GM12878 (cell line): ENCODE data around the gene HIVEP3. TPM values are rescaled to one million over a fixed set of nuclear protein-coding genes. Genes with fewer than 3 reads are reported as not detected.

Source experiments
- ATAC-seq: fragments of 200-7000 bp; cut with Tn5 transposase; 3 replicates; pipeline ENCODE4 v1.9.1; 2020; ENCODE audit warnings: mild to moderate bottlenecking, moderate library complexity
- BruUV-seq: library from RNA; stranded (reverse); fragments of 400-500 nt; replicated peaks from 2 replicates; lab custom pipeline; 2021; lab: Mats Ljungman, UMichigan
- CTCF ChIA-PET: fragments of 300-600 bp; sonication (Branson Sonifier 250); formaldehyde crosslinking; extraction: SDS; loops from one replicate; lab custom pipeline; 2021; ENCODE audit warnings: inconsistent platforms; lab: Yijun Ruan, JAX
- POLR2A ChIA-PET: fragments of 350-600 bp; formaldehyde crosslinking; extraction: SDS; loops from one replicate; lab custom pipeline; 2021; ENCODE audit warnings: inconsistent platforms; lab: Charles Lee
- RAD21 ChIA-PET: fragments of 300-600 bp; sonication (Branson Sonifier 250); formaldehyde crosslinking; loops from one replicate; lab custom pipeline; 2023; ENCODE audit warnings: antibody characterized with exemption; ENCODE audit not compliant: unreplicated experiment; lab: Charles Lee
- SMC1A ChIA-PET: fragments of 300-600 bp; sonication (Branson Sonifier 250); formaldehyde crosslinking; loops from one replicate; lab custom pipeline; 2023; ENCODE audit not compliant: unreplicated experiment, uncharacterized antibody; lab: Charles Lee
- DNase-seq: peaks from one replicate; pipeline ENCODE4 v3.0.0-alpha.2; 2011; ENCODE audit warnings: low read depth, low spot score
- FAIRE-seq: peaks from 3 replicates; lab custom pipeline; 2011; peaks lifted over from hg19 to GRCh38; lab: Jason Lieb, UNC
- H2AFZ ChIP-seq: 2 replicates; pipeline ENCODE4 v1.6.0; 2011; ENCODE audit warnings: low read depth, low read length, control low read depth; ENCODE audit not compliant: control insufficient read depth
- H3K27ac ChIP-seq: 2 replicates; pipeline ENCODE4 v1.5.1; 2011; ENCODE audit warnings: control low read depth; ENCODE audit not compliant: control insufficient read depth, insufficient read depth
- H3K27me3 ChIP-seq, 2 experiments: replicated peaks in 1 of 2; 2 replicates each; pipeline versions ENCODE4 v1.6.0 to v1.6.1; 2011; ENCODE audit warnings: low read length in 1 of 2; ENCODE audit not compliant: control insufficient read depth in 2 of 2, insufficient read depth in 2 of 2
- H3K36me3 ChIP-seq, 2 experiments: 2 replicates each; pipeline ENCODE4 v1.5.1; 2011; ENCODE audit warnings: low read length in 1 of 2; ENCODE audit not compliant: control insufficient read depth in 2 of 2, insufficient read depth in 2 of 2
- H3K4me1 ChIP-seq: 2 replicates; pipeline ENCODE4 v1.6.1; 2011; ENCODE audit warnings: mild to moderate bottlenecking, low read length, moderate library complexity, mixed read lengths; ENCODE audit not compliant: control insufficient read depth, insufficient read depth
- H3K4me2 ChIP-seq: 2 replicates; pipeline ENCODE4 v1.6.0; 2011; ENCODE audit warnings: control low read depth; ENCODE audit not compliant: control insufficient read depth, insufficient read depth
- H3K4me3 ChIP-seq: fragments of 200-600 bp; sonication (generic); 2 replicates; pipeline ENCODE4 v1.5.1; 2016
- H3K79me2 ChIP-seq: 2 replicates; pipeline ENCODE4 v1.6.0; 2011; ENCODE audit warnings: low read length; ENCODE audit not compliant: control insufficient read depth, insufficient read depth
- H3K9ac ChIP-seq: 2 replicates; pipeline ENCODE4 v1.8.0; 2011; ENCODE audit warnings: low read length, control low read depth, mixed read lengths; ENCODE audit not compliant: control insufficient read depth, insufficient read depth
- H3K9me3 ChIP-seq: replicated peaks from 3 replicates; pipeline ENCODE4 v1.5.1; 2011; ENCODE audit warnings: mild to moderate bottlenecking, low read length; ENCODE audit not compliant: control insufficient read depth, insufficient read depth
- H4K20me1 ChIP-seq: 2 replicates; pipeline ENCODE4 v1.6.0; 2011; ENCODE audit not compliant: control insufficient read depth, insufficient read depth
- ASH2L ChIP-seq: fragments of 300-600, 200-600 bp; sonication (generic); IDR thresholded peaks from 2 replicates; pipeline ENCODE4 v1.6.1; 2017; ENCODE audit warnings: low read depth, mild to moderate bottlenecking, borderline replicate concordance
- E4F1 ChIP-seq: fragments of 450-650 bp; IDR thresholded peaks from 2 replicates; pipeline ENCODE4 v1.6.1; 2018; ENCODE audit warnings: borderline replicate concordance, mild to moderate bottlenecking; ENCODE audit not compliant: partially characterized antibody
- EGR1 ChIP-seq, 2 experiments: IDR thresholded peaks; 1 replicate in 1 of 2; 2 replicates in 1 of 2; pipeline ENCODE4 v1.6.1; 2011 to 2012; ENCODE audit warnings: low read depth in 2 of 2, low read length in 2 of 2, borderline replicate concordance in 1 of 2, mild to moderate bottlenecking in 1 of 2, moderate library complexity in 1 of 2
- EP300 ChIP-seq, 2 experiments: fragments of 150-350 bp in 1 of 2; IDR thresholded peaks; 2 replicates each; pipeline ENCODE4 v1.6.1; 2011 to 2012; ENCODE audit warnings: low read depth in 2 of 2, low read length in 2 of 2, borderline replicate concordance in 1 of 2, improper control_type of control experiment in 1 of 2, inconsistent platforms in 1 of 2; ENCODE audit not compliant: control insufficient read depth in 1 of 2
- ETV6 ChIP-seq, 2 experiments: fragments of 450-650 bp in 1 of 2; IDR thresholded peaks in 1 of 2; conservative IDR thresholded peaks in 1 of 2; 2 replicates each; pipeline ENCODE4 v1.6.1; 2014; ENCODE audit warnings: antibody characterized with exemption in 1 of 2, borderline replicate concordance in 1 of 2, low read depth in 1 of 2, mild to moderate bottlenecking in 1 of 2, moderate library complexity in 1 of 2
- HCFC1 ChIP-seq: fragments of 150-350 bp; IDR thresholded peaks from 2 replicates; pipeline ENCODE4 v1.6.1; 2014; ENCODE audit warnings: low read length
- HDAC6 ChIP-seq: fragments of 200-600 bp; sonication (generic); IDR thresholded peaks from one replicate; pipeline ENCODE4 v1.8.0; 2017; ENCODE audit warnings: antibody characterized with exemption; ENCODE audit not compliant: unreplicated experiment
- IKZF2 ChIP-seq, 2 experiments: fragments of 450-650 bp; IDR thresholded peaks; 2 replicates each; pipeline ENCODE4 v1.6.1; 2017; ENCODE audit warnings: mild to moderate bottlenecking in 2 of 2, moderate library complexity in 2 of 2
- PAX8 ChIP-seq: fragments of 450-650 bp; IDR thresholded peaks from 2 replicates; pipeline ENCODE4 v1.6.1; 2017; ENCODE audit warnings: mild to moderate bottlenecking, moderate library complexity
- POU2F2 ChIP-seq: IDR thresholded peaks from 3 replicates; pipeline ENCODE4 v1.6.1; 2011; ENCODE audit warnings: low read depth, mild to moderate bottlenecking, low read length, borderline replicate concordance
- RAD21 ChIP-seq: IDR thresholded peaks from 2 replicates; pipeline ENCODE4 v1.6.1; 2011; ENCODE audit warnings: mild to moderate bottlenecking, low read depth, low read length, moderate library complexity; ENCODE audit not compliant: insufficient read depth
- RUNX3 ChIP-seq: IDR thresholded peaks from 2 replicates; pipeline ENCODE4 v1.6.1; 2012; ENCODE audit warnings: low read length, inconsistent platforms
- SPI1 ChIP-seq: IDR thresholded peaks from 2 replicates; pipeline ENCODE4 v1.6.1; 2011; ENCODE audit warnings: low read depth, mild to moderate bottlenecking, low read length, moderate library complexity, borderline replicate concordance; ENCODE audit not compliant: insufficient read depth
- SREBF2 ChIP-seq: IDR thresholded peaks from 2 replicates; pipeline ENCODE4 v1.6.1; 2012; ENCODE audit warnings: mild to moderate bottlenecking, low read length
- ZNF274 ChIP-seq: IDR thresholded peaks from one replicate; pipeline ENCODE4 v1.8.0; 2011; ENCODE audit not compliant: insufficient read length, insufficient read depth
- ZZZ3 ChIP-seq: IDR thresholded peaks from 2 replicates; pipeline ENCODE4 v1.6.1; 2011; ENCODE audit warnings: low read depth; ENCODE audit not compliant: control insufficient read depth, insufficient read length
- WGBS: methylation state at CpG from one replicate; pipeline ENCODE4 v1.1.6; 2016; ENCODE audit warnings: low lambda C conversion rate; ENCODE audit not compliant: insufficient replicate concordance, insufficient coverage; ENCODE audit errors: missing lambda C conversion rate; 5-methylcytosine and 5-hydroxymethylcytosine counted together
- in situ Hi-C: fragments of 300-500 bp; cut with MboI; formaldehyde crosslinking; loops from 9 replicates; pipeline ENCODE4 v1.14.3; 2018; ENCODE audit warnings: mixed read lengths
- intact Hi-C: fragments of 100-400 bp; cut with micrococcal nuclease; formaldehyde crosslinking; loops from one replicate; pipeline ENCODE4 v1.14.2; 2022; ENCODE audit not compliant: unreplicated experiment
- polyA plus RNA-seq, 11 experiments: library from polyadenylated mRNA; depleted of rRNA in 4 of 11; unstranded in 6 of 11; stranded (reverse) in 5 of 11; fragments of >200 nt; fragmentation: Nextera tagmentation in 4 of 11; fragmentation: Illumina TruSeq in 1 of 11; extraction: Ambion mirVana in 4 of 11; extraction: Trizol in 1 of 11; gene quantifications; 1 replicate in 1 of 11; 2 replicates in 10 of 11; pipeline versions ENCODE4 v1.2.1 to v1.2.3, GENCODE V29; 2011 to 2016; ENCODE audit warnings: inconsistent platforms in 2 of 11, missing spikeins in 2 of 11, low read depth in 1 of 11
- total RNA-seq, 4 experiments: library from RNA; depleted of rRNA in 3 of 4; stranded (reverse); fragments of >200 nt in 3 of 4; fragmentation: Illumina TruSeq in 1 of 4; extraction: Trizol in 1 of 4; gene quantifications; 2 replicates each; pipeline versions ENCODE4 v1.2.1 to v1.2.3, GENCODE V29; 2013 to 2021

The HIVEP3 gene
- total and polyA plus RNA-seq, 10 of the 15 experiments (the other 5 are each of a cell fraction or from before 2014, with no cell fraction given): 1.8 to 13.6 (median 3.8) TPM

GRCh38 chr1:41811051-41811795 is 107.5 kb downstream of the HIVEP3 start:
- no peaks in the 10 kb centered on the region for H3K79me2 ChIP-seq
- H3K27ac ChIP-seq: no peak overlapping the region
- RAD21 ChIA-PET: interaction anchor here (0.6 to 4.7 kb wide), 28 partner anchors 11 to 362 kb away, joined by 3 to 42 read pairs (median 5); no protein-coding TSS in a partner anchor
- POLR2A ChIA-PET: interaction anchor here (0.9 to 1.5 kb wide), 5 partner anchors 50 to 234 kb away, joined by 3 to 4 read pairs (median 3); no protein-coding TSS in a partner anchor
- H3K9ac ChIP-seq: no peak overlapping the region
- SMC1A ChIA-PET: interaction anchor here (0.7 to 5.1 kb wide), 32 partner anchors 8 to 363 kb away, joined by 3 to 36 read pairs (median 4); no protein-coding TSS in a partner anchor
- no TSS peak for BruUV-seq
- H3K36me3 ChIP-seq: no peaks in the 10 kb centered on the region
- ATAC-seq (peak; percentile 76), DNase-seq (no peak), FAIRE-seq (no peak)
- intact Hi-C loops (loop anchor here (2.0 to 10.0 kb wide), 3 partner anchors 146 to 334 kb away; no protein-coding TSS in a partner anchor), in situ Hi-C loops (no loop called here)
- H3K27me3 ChIP-seq: no peaks in the 10 kb centered on the region
- no peaks in the 10 kb centered on the region; the same call in 1 of the 2 replicates for H4K20me1 ChIP-seq
- no peak overlapping the region for H3K4me2 ChIP-seq
- no peaks in the 10 kb centered on the region for H3K9me3 ChIP-seq
- H3K4me1 ChIP-seq: peaks cover 51% of the 10 kb centered on the region
- CTCF ChIA-PET: interaction anchor here (0.7 to 4.7 kb wide), 55 partner anchors 9 to 366 kb away, joined by 3 to 35 read pairs (median 5); no protein-coding TSS in a partner anchor
- no peak overlapping the region for H2AFZ ChIP-seq
- H3K4me3 ChIP-seq: no peak overlapping the region
- WGBS: 2% methylated on average over 7 of the region's 7 CpGs
- TF ChIP-seq ZZZ3 (no peak), HDAC6 (no peak), ZNF274 (no peak), HCFC1 (no peak), SREBF2 (no peak), POU2F2 (no peak), IKZF2 (IDR thresholded peaks at IDR 0.05) (peak in 1 of 2 experiments; percentile 9; a peak in 1 of 4 replicates), EP300 (IDR thresholded peaks at IDR 0.05; ENCODE audit: borderline replicate concordance in 1 of 2, control insufficient read depth in 1 of 2, low read depth in 2 of 2, low read length in 2 of 2) (0 out of 4 replicates have a peak, but pooled peaks of 1 of the 2 experiments have one; percentile 17), RUNX3 (0 out of 2 replicates have a peak, but pooled peaks have one; percentile 15), ASH2L (no peak), E4F1 (no peak), RAD21 (0 out of 2 replicates have a peak, but pooled peaks have one; percentile 17), EGR1 (IDR thresholded peaks at IDR 0.05; ENCODE audit: borderline replicate concordance in 1 of 2, low read depth in 2 of 2, low read length in 2 of 2) (no peak), ETV6 (conservative IDR thresholded peaks at IDR 0.05 in 1 of 2, IDR thresholded peaks at IDR 0.05 in 1 of 2; ENCODE audit: borderline replicate concordance in 1 of 2, low read depth in 1 of 2) (no peak), SPI1 (peak; percentile 75; the same call in 1 of the 2 replicates), PAX8 (no peak)
